CD8-positive, alpha-beta memory T cell (primary cell): Measurements from ENCODE around the gene PTPRT. TPM values are rescaled to one million over a fixed set of nuclear protein-coding genes. Genes with fewer than 3 reads are reported as not detected.

ENCODE experiments used
- CTCF ChIA-PET: fragments of 350-600 bp; sonication (Branson Sonifier 250); formaldehyde crosslinking; loops from one replicate; lab custom pipeline; 2021; ENCODE audit warnings: antibody characterized with exemption; lab: Charles Lee
- POLR2A ChIA-PET: fragments of 350-600 bp; sonication (Branson Sonifier 250); formaldehyde crosslinking; loops from one replicate; lab custom pipeline; 2021; ENCODE audit warnings: antibody characterized with exemption; lab: Charles Lee
- DNase-seq, 5 donors: peaks; one replicate each; pipeline versions ENCODE4 v3.0.0 to v3.0.0-alpha.2; 2020 to 2022; ENCODE audit warnings: mixed read lengths in 1 of 5
- H3K27ac ChIP-seq: one replicate; pipeline ENCODE4 v1.7.0; 2013; ENCODE audit warnings: low read depth, mild to moderate bottlenecking, low read length, moderate library complexity
- H3K27me3 ChIP-seq: 2 replicates; pipeline ENCODE4 v1.7.0; 2013; ENCODE audit warnings: low read length, mild to moderate bottlenecking; ENCODE audit not compliant: insufficient read depth, poor library complexity, severe bottlenecking
- H3K36me3 ChIP-seq: 2 replicates; pipeline ENCODE4 v1.7.0; 2013; ENCODE audit warnings: mild to moderate bottlenecking, low read length, moderate library complexity; ENCODE audit not compliant: insufficient read depth
- H3K4me1 ChIP-seq: 2 replicates; pipeline ENCODE4 v1.7.0; 2013; ENCODE audit warnings: mild to moderate bottlenecking, low read length, moderate library complexity; ENCODE audit not compliant: insufficient read depth
- H3K4me3 ChIP-seq: 2 replicates; pipeline ENCODE4 v1.7.0; 2013; ENCODE audit warnings: mild to moderate bottlenecking, low read length
- H3K9me3 ChIP-seq: 2 replicates; pipeline ENCODE4 v1.7.0; 2013; ENCODE audit warnings: mild to moderate bottlenecking, low read length
- H3K27ac Mint-ChIP-seq, 8 donors: one replicate each; pipeline ENCODE4 v1.8.0; 2020 to 2021; ENCODE audit warnings: mixed read lengths in 8 of 8, mild to moderate bottlenecking in 6 of 8, inconsistent platforms in 3 of 8, moderate library complexity in 3 of 8
- H3K27me3 Mint-ChIP-seq, 2 donors: one replicate each; pipeline ENCODE4 v1.8.0; 2020 to 2021; ENCODE audit warnings: mixed read lengths in 2 of 2, mild to moderate bottlenecking in 1 of 2, moderate library complexity in 1 of 2
- H3K36me3 Mint-ChIP-seq, 3 donors: one replicate each; pipeline ENCODE4 v1.8.0; 2020 to 2021; ENCODE audit warnings: mixed read lengths in 3 of 3, inconsistent platforms in 1 of 3, mild to moderate bottlenecking in 1 of 3
- H3K4me1 Mint-ChIP-seq, 3 donors: one replicate each; pipeline ENCODE4 v1.8.0; 2020 to 2021; ENCODE audit warnings: mixed read lengths in 3 of 3, inconsistent platforms in 1 of 3, mild to moderate bottlenecking in 1 of 3
- H3K4me3 Mint-ChIP-seq, 7 donors: one replicate each; pipeline ENCODE4 v1.8.0; 2020 to 2021; ENCODE audit warnings: mixed read lengths in 7 of 7, mild to moderate bottlenecking in 6 of 7, moderate library complexity in 4 of 7, inconsistent platforms in 2 of 7
- H3K9me3 Mint-ChIP-seq, 5 donors: one replicate each; pipeline ENCODE4 v1.8.0; 2020 to 2022; ENCODE audit warnings: mixed read lengths in 5 of 5, mild to moderate bottlenecking in 3 of 5, moderate library complexity in 2 of 5, inconsistent platforms in 1 of 5
- polyA plus RNA-seq: library from polyadenylated mRNA; unstranded; fragments of 300-500 nt; fragmentation: Illumina TruSeq; gene quantifications from one replicate; pipeline ENCODE4 v1.2.3, GENCODE V29; 2021
- total RNA-seq, 2 experiments: library from RNA; stranded (reverse); gene quantifications; one replicate each; pipeline ENCODE4 v1.2.3, GENCODE V29; 2021

Gene PTPRT
- total and polyA plus RNA-seq, 3 experiments from 2014 or later: not detected

DNA sequence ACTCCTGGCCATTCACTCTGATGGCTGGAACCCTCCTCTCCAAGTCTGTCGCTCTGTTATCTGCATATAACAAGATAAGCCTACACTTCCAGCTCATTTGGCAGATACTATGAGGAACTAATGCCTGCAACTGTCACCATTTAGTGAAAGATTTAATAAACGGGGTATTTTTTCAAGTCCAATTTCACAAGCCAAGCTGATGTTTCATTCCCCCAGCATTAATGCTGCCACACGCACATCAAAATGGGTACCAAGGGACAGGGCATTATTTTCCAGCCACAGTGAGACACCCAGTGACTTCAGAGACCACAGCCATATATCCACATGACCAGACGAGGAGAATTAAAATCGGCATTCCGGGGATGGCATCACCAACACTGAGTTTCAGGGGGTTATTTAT lies 175.5 kb downstream of the PTPRT start:
- H3K4me1 ChIP-seq: no peaks in the 10 kb centered on the region
- peaks cover 0 to 12% (median 4%) of the 10 kb centered on the region in 5 donors for H3K9me3 Mint-ChIP-seq
- no peaks in the 10 kb centered on the region for H3K27me3 ChIP-seq
- H3K27me3 Mint-ChIP-seq: no peaks in the 10 kb centered on the region
- no peak overlapping the region for H3K4me3 Mint-ChIP-seq
- no peak overlapping the region for H3K4me3 ChIP-seq
- H3K36me3 ChIP-seq: no peaks in the 10 kb centered on the region
- H3K4me1 Mint-ChIP-seq: no peaks in the 10 kb centered on the region
- POLR2A ChIA-PET: no interaction called here
- CTCF ChIA-PET: no interaction called here
- H3K27ac Mint-ChIP-seq: no peak overlapping the region
- H3K36me3 Mint-ChIP-seq: no peaks in the 10 kb centered on the region
- H3K9me3 ChIP-seq: no peaks in the 10 kb centered on the region
- DNase-seq: no peak
- H3K27ac ChIP-seq: no peak overlapping the region

DNA sequence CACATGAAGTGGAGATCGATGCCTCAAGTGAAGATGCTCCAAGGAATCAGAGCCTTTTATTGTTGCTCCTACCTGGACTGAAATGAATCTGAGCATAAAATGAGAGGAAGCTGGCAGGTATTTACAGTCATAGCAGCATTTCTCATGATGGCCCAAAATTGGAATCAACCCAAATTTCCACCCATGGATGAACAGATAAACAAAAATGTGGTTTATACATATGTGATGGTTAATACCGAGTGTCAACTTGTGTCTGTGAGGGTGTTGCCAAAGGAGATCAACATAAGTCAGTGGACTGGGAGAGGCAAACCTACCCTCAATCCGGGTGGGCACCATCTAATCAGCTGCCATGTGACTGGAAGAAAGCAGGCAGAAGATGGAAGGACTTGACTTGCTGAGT lies 178.2 kb downstream of the PTPRT start:
- DNase-seq: no peak
- H3K36me3 ChIP-seq: no peaks in the 10 kb centered on the region
- Mint-ChIP-seq H3K9me3 (peaks cover 0 to 8% (median 4%) of the 10 kb centered on the region in 5 donors), H3K4me1 (no peaks in the 10 kb centered on the region), H3K4me3 (no peak overlapping the region), H3K27ac (no peak overlapping the region), H3K36me3 (no peaks in the 10 kb centered on the region), H3K27me3 (no peaks in the 10 kb centered on the region)
- no peaks in the 10 kb centered on the region for H3K27me3 ChIP-seq
- no peaks in the 10 kb centered on the region for H3K4me1 ChIP-seq
- CTCF ChIA-PET: no interaction called here
- H3K9me3 ChIP-seq: no peaks in the 10 kb centered on the region
- H3K4me3 ChIP-seq: no peak overlapping the region
- H3K27ac ChIP-seq: no peak overlapping the region
- POLR2A ChIA-PET: no interaction called here

- Mint-ChIP-seq H3K9me3 (peaks cover 0 to 8% (median 4%) of the 10 kb centered on the region in 5 donors), H3K4me3 (no peak overlapping the region), H3K4me1 (no peaks in the 10 kb centered on the region), H3K27ac (no peak overlapping the region), H3K27me3 (no peaks in the 10 kb centered on the region), H3K36me3 (no peaks in the 10 kb centered on the region)
- Histone ChIP-seq H3K27ac (no peak overlapping the region), H3K36me3 (no peaks in the 10 kb centered on the region), H3K4me3 (no peak overlapping the region), H3K4me1 (no peaks in the 10 kb centered on the region), H3K9me3 (no peaks in the 10 kb centered on the region), H3K27me3 (no peaks in the 10 kb centered on the region)
- DNase-seq: no peak
- ChIA-PET POLR2A (no interaction called here), CTCF (no interaction called here)
Observed at GRCh38 chr20:43009532-43009931, 180.2 kb downstream of the PTPRT start.

DNA sequence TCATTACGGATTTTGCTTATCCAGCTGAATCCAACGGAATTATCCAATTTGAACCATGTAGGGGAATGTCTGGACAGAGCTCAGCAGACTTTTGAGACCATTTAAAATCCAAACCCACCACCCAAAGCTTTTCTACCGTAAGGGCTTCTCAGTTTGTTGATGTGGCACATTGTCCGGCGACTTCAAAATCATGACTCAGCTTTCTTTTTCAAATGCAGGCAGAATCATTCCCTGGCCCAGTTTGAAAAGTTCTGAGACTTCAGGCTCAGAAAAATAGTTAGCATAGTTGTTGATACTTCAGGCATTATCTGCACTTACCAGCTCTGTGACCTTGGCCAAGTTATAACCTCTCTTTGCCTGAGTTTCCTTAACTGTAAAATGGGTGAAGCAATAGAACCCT lies 182.2 kb downstream of the PTPRT start:
- Histone ChIP-seq H3K27ac (no peak overlapping the region), H3K4me3 (no peak overlapping the region), H3K4me1 (no peaks in the 10 kb centered on the region), H3K27me3 (no peaks in the 10 kb centered on the region), H3K36me3 (no peaks in the 10 kb centered on the region), H3K9me3 (no peaks in the 10 kb centered on the region)
- Mint-ChIP-seq H3K4me1 (no peaks in the 10 kb centered on the region), H3K4me3 (no peak overlapping the region), H3K36me3 (no peaks in the 10 kb centered on the region), H3K27me3 (no peaks in the 10 kb centered on the region), H3K27ac (no peak overlapping the region), H3K9me3 (peaks cover 0 to 10% (median 4%) of the 10 kb centered on the region in 5 donors)
- ChIA-PET POLR2A (no interaction called here), CTCF (no interaction called here)
- DNase-seq: no peak

- no peaks in the 10 kb centered on the region for H3K4me1 ChIP-seq
- no peak overlapping the region for H3K4me3 ChIP-seq
- H3K4me3 Mint-ChIP-seq: no peak overlapping the region
- H3K36me3 ChIP-seq: no peaks in the 10 kb centered on the region
- no peaks in the 10 kb centered on the region for H3K27me3 ChIP-seq
- no peak for DNase-seq
- no peaks in the 10 kb centered on the region for H3K4me1 Mint-ChIP-seq
- H3K27me3 Mint-ChIP-seq: no peaks in the 10 kb centered on the region
- no peak overlapping the region for H3K27ac Mint-ChIP-seq
- CTCF ChIA-PET: no interaction called here
- no peaks in the 10 kb centered on the region for H3K9me3 ChIP-seq
- H3K9me3 Mint-ChIP-seq: peaks cover 0 to 10% (median 6%) of the 10 kb centered on the region in 5 donors
- H3K27ac ChIP-seq: no peak overlapping the region
- H3K36me3 Mint-ChIP-seq: no peaks in the 10 kb centered on the region
- POLR2A ChIA-PET: no interaction called here
Observed at GRCh38 chr20:43006651-43007375, 182.9 kb downstream of the PTPRT start.

GRCh38 chr20:43003318-43003944 lies 186.3 kb downstream of the PTPRT start:
- Mint-ChIP-seq H3K36me3 (no peaks in the 10 kb centered on the region), H3K27me3 (no peaks in the 10 kb centered on the region), H3K4me3 (no peak overlapping the region), H3K9me3 (peaks cover 2 to 6% (median 4%) of the 10 kb centered on the region in 5 donors), H3K27ac (no peak overlapping the region), H3K4me1 (no peaks in the 10 kb centered on the region)
- no peaks in the 10 kb centered on the region for H3K36me3 ChIP-seq
- H3K9me3 ChIP-seq: no peaks in the 10 kb centered on the region
- no peak overlapping the region for H3K27ac ChIP-seq
- no peak overlapping the region for H3K4me3 ChIP-seq
- ChIA-PET CTCF (interaction anchor here (0.9 kb wide), 1 partner anchor 35 kb away, joined by 3 read pairs; no protein-coding TSS in a partner anchor), POLR2A (no interaction called here)
- H3K4me1 ChIP-seq: no peaks in the 10 kb centered on the region
- H3K27me3 ChIP-seq: no peaks in the 10 kb centered on the region
- no peak for DNase-seq

DNA sequence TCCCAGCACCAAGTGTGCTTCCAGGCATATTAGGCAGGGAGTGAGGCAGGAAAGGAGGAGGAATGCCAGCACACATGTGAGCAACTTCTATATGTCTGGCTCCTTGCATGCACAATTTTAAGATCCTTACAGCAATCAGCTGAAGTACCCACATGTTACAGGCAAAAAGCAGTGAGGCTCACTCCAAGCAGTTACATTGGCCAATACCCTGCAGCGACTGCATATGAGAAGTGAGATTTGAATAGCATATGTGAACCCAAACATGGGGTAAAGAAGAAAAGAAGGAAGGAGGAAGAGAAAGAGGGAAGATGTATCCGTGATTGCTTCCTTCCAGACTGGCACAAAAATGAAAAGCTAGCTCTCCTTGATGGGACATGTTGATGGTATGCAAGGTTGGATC lies 193.6 kb downstream of the PTPRT start:
- Histone ChIP-seq H3K9me3 (no peaks in the 10 kb centered on the region), H3K27ac (no peak overlapping the region), H3K4me1 (no peaks in the 10 kb centered on the region), H3K4me3 (no peak overlapping the region), H3K36me3 (no peaks in the 10 kb centered on the region), H3K27me3 (no peaks in the 10 kb centered on the region)
- Mint-ChIP-seq H3K9me3 (peaks cover 0 to 5% (median 3%) of the 10 kb centered on the region in 5 donors), H3K36me3 (no peaks in the 10 kb centered on the region), H3K4me1 (no peaks in the 10 kb centered on the region), H3K27ac (no peak overlapping the region), H3K4me3 (no peak overlapping the region), H3K27me3 (no peaks in the 10 kb centered on the region)
- CTCF ChIA-PET: no interaction called here
- no peak for DNase-seq
- POLR2A ChIA-PET: no interaction called here

DNA sequence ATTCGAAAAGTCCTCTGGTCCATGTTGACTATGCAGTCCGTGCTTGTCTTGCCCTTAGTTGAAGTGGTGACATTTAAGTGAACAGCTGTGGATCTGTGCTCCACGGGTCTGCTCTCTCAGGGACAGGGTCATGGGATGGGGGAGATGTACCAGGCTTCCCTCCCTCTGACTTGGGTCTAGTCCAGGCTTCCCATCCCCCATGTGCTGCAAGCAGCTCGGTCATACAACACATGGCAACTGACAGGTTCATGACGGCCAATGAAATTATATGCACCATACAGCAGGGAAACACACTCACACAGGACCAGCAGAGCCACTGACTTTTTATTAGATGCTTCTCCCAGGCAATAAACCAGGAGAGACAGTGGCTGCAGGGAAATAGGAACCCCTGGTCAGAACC lies 201.4 kb downstream of the PTPRT start:
- no peaks in the 10 kb centered on the region for H3K36me3 Mint-ChIP-seq
- CTCF ChIA-PET: no interaction called here
- H3K4me3 ChIP-seq: no peak overlapping the region

More for the DNA sequence above, 201.4 kb downstream of the PTPRT start:
- H3K27me3 Mint-ChIP-seq: no peaks in the 10 kb centered on the region
- no peaks in the 10 kb centered on the region for H3K9me3 ChIP-seq
- no peak overlapping the region for H3K4me3 Mint-ChIP-seq
- no peak overlapping the region for H3K27ac ChIP-seq
- H3K36me3 ChIP-seq: no peaks in the 10 kb centered on the region
- H3K4me1 ChIP-seq: no peaks in the 10 kb centered on the region
- POLR2A ChIA-PET: no interaction called here
- H3K27ac Mint-ChIP-seq: no peak overlapping the region
- H3K9me3 Mint-ChIP-seq: peaks cover 0 to 4% (median 0%) of the 10 kb centered on the region in 5 donors
- no peaks in the 10 kb centered on the region for H3K4me1 Mint-ChIP-seq
- no peaks in the 10 kb centered on the region for H3K27me3 ChIP-seq
- no peak for DNase-seq
